GM21360 (cell line): Measurements from ENCODE around the gene NEUROD4.
"Not testable (repeated sequence)": the region's sequence is repeated elsewhere in the genome, so short reads cannot be mapped to it uniquely, and the experiment has no call there.

Experiments
- ATAC-seq: cut with Tn5 transposase; IDR thresholded peaks from one replicate; pipeline ENCODE4 v1.9.1; 2021; ENCODE audit warnings: mild to moderate bottlenecking, moderate library complexity; ENCODE audit not compliant: unreplicated experiment

The NEUROD4 gene, protein sequence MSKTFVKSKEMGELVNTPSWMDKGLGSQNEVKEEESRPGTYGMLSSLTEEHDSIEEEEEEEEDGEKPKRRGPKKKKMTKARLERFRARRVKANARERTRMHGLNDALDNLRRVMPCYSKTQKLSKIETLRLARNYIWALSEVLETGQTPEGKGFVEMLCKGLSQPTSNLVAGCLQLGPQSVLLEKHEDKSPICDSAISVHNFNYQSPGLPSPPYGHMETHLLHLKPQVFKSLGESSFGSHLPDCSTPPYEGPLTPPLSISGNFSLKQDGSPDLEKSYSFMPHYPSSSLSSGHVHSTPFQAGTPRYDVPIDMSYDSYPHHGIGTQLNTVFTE

DNA sequence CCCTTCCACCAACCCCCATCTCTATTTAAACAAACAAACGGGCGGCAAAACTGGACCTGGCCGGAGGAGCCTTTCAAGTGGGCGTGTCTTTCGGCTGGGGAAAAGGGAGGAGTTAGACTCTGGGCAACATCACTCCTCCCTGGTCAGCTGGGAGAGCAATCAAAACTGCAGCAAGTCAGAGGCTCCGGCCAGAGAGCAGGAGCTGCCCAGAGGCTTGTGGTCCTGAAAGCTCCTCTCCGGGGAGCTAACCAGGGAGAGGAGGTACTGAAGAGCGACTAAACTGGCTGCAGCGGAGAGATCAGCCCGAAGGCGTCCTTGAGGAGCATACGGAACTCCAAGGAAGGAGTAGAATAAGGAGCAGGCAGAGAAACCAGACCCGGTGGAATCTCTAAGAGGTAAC, at the start of gene NEUROD4:
Gene NEUROD4 (plus strand): TSS at position 191 of the 400 bp plus-strand sequence. CDS start 6,466 bp downstream, outside the sequence.
- no peak for ATAC-seq

GRCh38 chr12:54970741-54971140, 49.0 kb upstream of the NEUROD4 start:
- no peak for ATAC-seq

GRCh38 chr12:54973556-54973955, 46.2 kb upstream of the NEUROD4 start:
- ATAC-seq = no peak

GRCh38 chr12:54974279-54974678, 45.5 kb upstream of the NEUROD4 start:
- ATAC-seq = no peak

DNA sequence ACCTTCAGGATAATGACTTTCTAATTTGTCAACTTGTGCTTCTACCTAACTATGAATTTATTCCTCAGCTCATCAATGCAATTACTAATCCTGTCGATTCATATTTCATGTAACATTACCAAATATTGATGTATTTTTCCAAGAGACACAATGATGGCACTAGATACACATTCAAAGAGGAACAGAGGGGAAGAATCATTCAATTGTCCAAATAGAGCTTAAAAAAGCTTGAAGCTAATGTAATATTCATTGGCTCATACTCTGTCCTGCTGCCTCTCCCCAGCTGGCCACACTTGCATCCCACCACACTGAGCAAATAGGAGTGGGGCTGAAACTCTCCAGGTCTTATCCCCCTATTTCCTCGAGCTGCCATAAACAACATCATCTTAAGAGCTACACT, 44.5 kb upstream of the NEUROD4 start:
- no peak for ATAC-seq

DNA sequence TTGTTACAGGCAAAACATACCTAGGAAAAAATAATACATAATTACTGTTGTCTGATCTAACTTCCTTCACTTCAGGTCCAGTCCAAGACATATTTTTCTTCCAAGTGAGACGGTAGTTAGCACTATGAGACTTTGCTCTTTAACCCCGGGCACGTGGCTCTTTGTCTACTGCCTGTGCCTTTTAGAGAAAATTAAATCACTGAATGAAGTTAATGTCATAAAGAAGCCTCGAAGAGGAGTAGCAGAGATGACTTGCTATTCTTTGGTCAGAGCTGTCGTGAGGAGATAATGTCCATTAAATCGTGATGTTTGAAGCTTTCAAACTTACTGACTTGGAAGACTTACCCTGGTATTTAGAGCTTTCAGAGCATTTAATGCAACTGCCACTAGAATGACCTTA, 43.9 kb upstream of the NEUROD4 start:
- no peak for ATAC-seq

GRCh38 chr12:54977155-54977554, 42.6 kb upstream of the NEUROD4 start:
- no peak for ATAC-seq

- ATAC-seq = no peak
These were observed 41.9 kb upstream of the NEUROD4 start for GRCh38 chr12:54977857-54978256.

- ATAC-seq = no peak
These were observed 39.4 kb upstream of the NEUROD4 start for GRCh38 chr12:54980341-54980740.

DNA sequence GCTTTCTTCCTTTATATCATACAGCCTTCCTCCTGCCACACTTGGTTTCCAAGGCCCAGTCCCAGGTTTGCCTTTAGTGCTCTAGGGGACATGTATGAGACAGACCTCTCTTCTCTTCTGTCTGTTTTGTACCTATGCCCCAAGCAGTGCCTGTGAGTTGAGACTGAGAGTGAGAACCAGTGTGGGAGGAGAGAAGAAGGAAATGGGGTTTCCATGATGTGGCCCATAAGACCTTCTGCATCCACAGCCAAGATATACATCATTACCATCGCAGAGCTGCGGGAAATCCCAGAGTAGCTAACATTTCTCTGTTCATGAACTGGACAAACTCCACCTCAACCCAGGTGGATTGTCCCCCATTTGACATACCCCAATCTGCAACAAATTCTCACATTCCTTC, 38.0 kb upstream of the NEUROD4 start:
- ATAC-seq = no peak

- no peak for ATAC-seq
These were observed 36.2 kb upstream of the NEUROD4 start for GRCh38 chr12:54983536-54984101.

DNA sequence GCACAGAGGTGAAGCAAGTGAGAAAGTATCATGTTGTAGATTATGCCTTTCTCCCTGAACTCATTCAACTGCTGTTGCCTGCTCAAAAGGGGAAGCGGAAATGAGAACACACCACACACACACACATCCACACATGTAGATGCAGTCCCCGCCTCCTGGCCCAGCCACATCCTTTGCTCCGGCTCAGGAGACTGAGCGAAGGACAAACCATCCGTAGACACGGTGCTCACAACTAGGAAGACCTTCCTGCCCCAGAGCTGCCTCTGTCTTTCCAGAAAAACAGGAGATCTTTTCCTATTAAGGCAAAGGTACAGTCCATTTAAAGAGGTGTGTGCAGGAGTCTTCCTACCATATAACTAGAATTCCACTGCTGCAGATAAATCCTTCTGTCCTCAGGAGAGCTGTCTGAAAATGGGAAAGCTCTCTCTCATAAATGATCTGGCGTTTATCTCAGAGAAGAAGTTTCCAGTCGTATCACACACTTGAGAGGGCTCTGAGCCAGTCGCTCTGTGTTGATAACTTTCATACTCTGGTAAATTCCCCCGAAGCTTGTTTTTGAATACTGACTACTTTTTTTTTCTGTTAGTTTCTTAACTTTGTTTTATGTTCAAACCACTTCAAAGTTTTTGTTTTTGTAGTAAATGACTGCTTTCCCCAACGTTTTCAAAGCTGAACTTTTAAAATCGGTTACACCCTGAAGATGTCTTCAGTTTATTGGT, 35.0 kb upstream of the NEUROD4 start, which contains the start of gene TESPA1:
Gene TESPA1 (minus strand): TSS at position 105 of the 719 bp plus-strand sequence. CDS start 10,200 bp downstream, outside the sequence.
- ATAC-seq = peak; percentile 86

DNA sequence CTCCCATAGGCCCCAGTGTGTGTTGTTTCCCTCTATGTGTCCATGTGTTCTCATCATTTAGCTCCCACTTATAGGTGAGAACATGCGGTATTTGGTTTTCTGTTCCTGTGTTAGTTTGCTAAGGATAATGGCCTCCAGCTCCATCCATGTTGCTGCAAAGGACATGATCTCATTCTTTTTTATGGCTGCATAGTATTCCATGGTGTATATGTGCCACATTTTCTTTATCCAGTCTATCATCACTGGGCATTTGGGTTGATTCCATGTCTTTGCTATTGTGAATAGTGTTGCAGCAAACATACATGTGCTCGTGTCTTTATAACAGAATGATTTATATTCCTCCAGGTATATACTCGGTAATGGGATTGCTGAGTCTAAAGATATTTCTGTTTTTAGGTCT, 33.0 kb upstream of the NEUROD4 start:
- not testable (repeated sequence) for ATAC-seq

DNA sequence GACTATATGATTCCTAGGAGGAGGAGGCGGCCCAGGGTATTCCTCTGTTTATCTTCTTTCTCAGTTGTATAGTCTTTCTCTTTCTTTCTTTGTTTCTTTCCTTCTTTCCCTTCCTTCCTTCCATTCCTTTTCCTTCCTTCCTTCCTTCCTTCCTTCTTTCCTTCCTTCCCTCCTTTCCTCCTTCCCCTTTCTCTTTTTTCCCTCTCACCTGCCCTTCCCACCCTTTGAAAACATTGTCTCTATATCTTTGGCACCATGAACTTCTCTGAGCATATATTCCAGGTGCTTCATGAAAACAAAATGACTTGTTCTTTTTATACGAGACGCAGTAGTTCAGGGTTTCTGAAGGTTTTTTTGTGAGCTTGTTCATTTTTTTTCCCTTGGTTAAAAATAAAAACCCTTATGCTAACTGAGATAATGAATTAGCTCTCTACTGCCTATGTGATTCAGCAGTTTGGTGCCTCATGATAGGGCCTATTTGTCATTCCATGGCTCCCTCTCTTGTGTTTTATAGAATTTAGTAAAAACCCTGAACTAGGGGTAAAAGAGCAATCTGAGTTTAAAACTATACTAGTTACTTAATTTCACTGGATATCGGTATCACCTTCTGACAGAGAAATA, 32.1 kb upstream of the NEUROD4 start:
- no peak for ATAC-seq

DNA sequence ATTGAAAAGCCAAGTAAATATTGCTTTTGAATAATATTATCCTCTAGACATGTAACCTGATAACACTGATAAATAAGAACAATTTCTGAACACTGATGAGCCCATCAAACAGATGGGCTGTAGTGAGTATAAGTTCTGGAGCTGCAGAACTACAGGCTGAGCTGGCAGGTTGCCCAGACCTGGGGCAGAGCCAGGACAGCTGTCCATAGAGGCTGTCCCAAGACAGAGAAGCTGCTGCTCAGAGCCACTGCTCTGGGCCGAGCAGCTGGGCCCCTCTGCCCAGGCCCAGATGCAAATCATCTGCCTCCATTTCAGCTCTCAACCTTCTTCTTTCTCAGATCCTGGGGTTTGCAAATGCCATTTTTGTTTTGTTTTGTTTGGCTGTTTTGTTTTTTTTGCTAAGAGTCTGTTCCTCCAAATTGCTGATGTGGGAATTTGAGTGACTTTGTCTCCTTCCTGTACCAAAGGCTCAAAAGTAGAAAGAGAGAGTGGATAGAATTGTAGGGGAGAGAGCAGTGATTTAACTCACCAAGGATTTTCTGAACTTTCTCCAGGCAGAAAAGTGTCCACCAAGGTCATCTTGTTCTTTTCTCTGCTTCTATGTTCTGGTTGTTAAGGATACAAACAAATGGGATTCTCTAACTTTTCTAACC, 31.2 kb upstream of the NEUROD4 start:
- no peak for ATAC-seq

- ATAC-seq = no peak
These were observed 29.9 kb upstream of the NEUROD4 start for GRCh38 chr12:54989829-54990228.

DNA sequence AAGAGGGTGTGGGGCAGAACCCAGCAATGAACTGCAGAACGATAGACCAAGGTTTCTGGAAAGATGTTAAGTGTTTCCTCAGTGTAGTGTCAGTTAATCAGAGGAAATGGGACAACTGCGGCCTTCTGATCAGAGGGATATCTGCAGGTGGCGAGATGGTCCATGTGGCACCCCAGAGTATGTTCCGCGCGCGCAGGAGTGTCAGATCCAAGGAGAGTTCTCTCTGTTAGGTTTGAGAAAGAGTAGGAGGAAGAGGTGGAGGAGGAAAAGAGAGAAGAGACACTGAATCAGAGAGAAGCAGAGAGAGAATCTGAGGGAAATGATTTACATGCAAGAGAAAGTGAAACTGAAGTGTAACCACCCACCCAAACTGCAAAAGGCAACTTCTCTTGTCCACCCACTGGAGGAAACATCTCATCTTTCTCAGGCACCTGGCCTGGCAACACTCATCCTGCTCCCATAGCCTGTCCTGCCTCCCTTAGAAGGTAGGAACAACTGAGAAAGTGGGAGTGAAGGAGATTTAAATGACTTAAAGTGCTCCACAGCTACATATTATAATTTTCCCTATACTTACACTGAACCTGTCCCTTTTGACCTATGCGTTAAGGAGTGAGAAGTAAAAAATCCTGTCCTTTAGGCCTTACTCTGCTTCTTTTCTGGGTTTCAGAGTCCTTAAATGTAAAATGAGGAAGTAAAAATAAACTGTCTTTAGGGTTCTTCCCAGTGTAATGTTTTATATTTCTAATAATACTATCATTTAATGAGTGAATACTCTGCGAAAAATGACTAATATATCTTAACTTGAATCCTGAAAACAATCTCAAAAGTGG, 28.4 kb upstream of the NEUROD4 start:
- ATAC-seq = peak; percentile 68

GRCh38 chr12:54991991-54992375, 27.8 kb upstream of the NEUROD4 start:
- no peak for ATAC-seq

GRCh38 chr12:54993181-54993835, 26.5 kb upstream of the NEUROD4 start:
- peak; percentile 38 for ATAC-seq

DNA sequence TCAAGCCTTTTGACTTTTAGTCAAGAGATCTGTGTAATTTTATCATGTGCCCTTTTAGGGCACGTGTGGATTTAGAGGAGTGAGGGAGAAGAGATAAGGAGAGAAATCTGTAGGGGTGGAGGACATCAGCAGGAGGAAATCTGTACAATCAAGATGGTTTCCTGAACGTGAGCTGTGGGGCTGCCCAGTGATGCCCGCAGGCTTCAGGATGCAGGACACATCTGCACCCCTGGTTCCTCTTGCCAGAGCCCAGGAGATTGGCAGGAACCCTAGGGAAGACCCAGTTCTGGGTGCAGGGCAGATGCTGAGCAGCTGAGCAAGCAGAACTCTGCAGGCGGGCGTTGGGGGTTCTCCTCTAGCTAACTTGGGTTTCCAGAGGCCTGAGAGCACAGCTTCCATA, 23.6 kb upstream of the NEUROD4 start:
- ATAC-seq = no peak
